OCI-LY3 (cell line): ENCODE data around the gene HOXC5.

Source experiments
- H2AFZ ChIP-seq: fragments of 200-600, 300-600 bp; shearing (Covaris generic); 2 replicates; pipeline ENCODE4 v1.6.0; 2014; ENCODE audit warnings: antibody characterized with exemption, low read depth, low read length
- H3K27ac ChIP-seq: fragments of 200-600, 300-600 bp; sonication (generic); 2 replicates; pipeline ENCODE4 v1.5.1; 2014; ENCODE audit warnings: mild to moderate bottlenecking, low read length, moderate library complexity, mixed read lengths
- H3K27me3 ChIP-seq: fragments of 200-600, 300-600 bp; sonication (generic); 2 replicates; pipeline ENCODE4 v1.6.1; 2014; ENCODE audit warnings: low read depth, low read length, mixed read lengths
- H3K36me3 ChIP-seq: fragments of 200-600, 300-600 bp; sonication (generic); replicated peaks from 2 replicates; pipeline ENCODE3; 2014; ENCODE audit warnings: low read depth, low read length, mixed read lengths
- H3K4me1 ChIP-seq: fragments of 300-600, 200-600 bp; sonication (generic); 2 replicates; pipeline ENCODE4 v1.6.1; 2014; ENCODE audit warnings: low read length, mixed read lengths
- H3K4me2 ChIP-seq: fragments of 200-600, 300-600 bp; sonication (generic); 2 replicates; pipeline ENCODE4 v1.6.1; 2014; ENCODE audit warnings: low read length, mixed read lengths
- H3K4me3 ChIP-seq: fragments of 300-600, 200-600 bp; sonication (generic); 2 replicates; pipeline ENCODE4 v1.5.1; 2014; ENCODE audit warnings: antibody characterized with exemption, mild to moderate bottlenecking, low read length, moderate library complexity
- H3K79me2 ChIP-seq: fragments of 300-600, 200-600 bp; shearing (Covaris generic); 2 replicates; pipeline ENCODE4 v1.6.1; 2014; ENCODE audit warnings: mild to moderate bottlenecking, low read length, mixed read lengths
- H3K9ac ChIP-seq: fragments of 300-600, 200-600 bp; shearing (Covaris generic); 2 replicates; pipeline ENCODE4 v1.6.0; 2014; ENCODE audit warnings: mild to moderate bottlenecking, low read length, moderate library complexity
- H3K9me3 ChIP-seq: fragments of 200-600, 300-600 bp; shearing (Covaris generic); 2 replicates; pipeline ENCODE4 v1.6.1; 2014; ENCODE audit warnings: low read length, mixed read lengths; ENCODE audit not compliant: insufficient read depth
- H4K20me1 ChIP-seq: fragments of 200-600, 300-600 bp; sonication (generic); 2 replicates; pipeline ENCODE4 v1.6.1; 2016; ENCODE audit warnings: low read length, mixed read lengths; ENCODE audit not compliant: insufficient read depth
- CTCF ChIP-seq: fragments of 200-600, 300-600 bp; sonication (generic); IDR thresholded peaks from 2 replicates; pipeline ENCODE4 v1.5.1; 2014; ENCODE audit warnings: antibody characterized with exemption, low read length, low read depth
- EZH2phosphoT487 ChIP-seq: fragments of 200-600 bp; shearing (Covaris generic); IDR thresholded peaks from 2 replicates; pipeline ENCODE4 v1.6.1; 2018; ENCODE audit warnings: antibody characterized with exemption, mixed run types, low read depth

HOXC5 gene

DNA sequence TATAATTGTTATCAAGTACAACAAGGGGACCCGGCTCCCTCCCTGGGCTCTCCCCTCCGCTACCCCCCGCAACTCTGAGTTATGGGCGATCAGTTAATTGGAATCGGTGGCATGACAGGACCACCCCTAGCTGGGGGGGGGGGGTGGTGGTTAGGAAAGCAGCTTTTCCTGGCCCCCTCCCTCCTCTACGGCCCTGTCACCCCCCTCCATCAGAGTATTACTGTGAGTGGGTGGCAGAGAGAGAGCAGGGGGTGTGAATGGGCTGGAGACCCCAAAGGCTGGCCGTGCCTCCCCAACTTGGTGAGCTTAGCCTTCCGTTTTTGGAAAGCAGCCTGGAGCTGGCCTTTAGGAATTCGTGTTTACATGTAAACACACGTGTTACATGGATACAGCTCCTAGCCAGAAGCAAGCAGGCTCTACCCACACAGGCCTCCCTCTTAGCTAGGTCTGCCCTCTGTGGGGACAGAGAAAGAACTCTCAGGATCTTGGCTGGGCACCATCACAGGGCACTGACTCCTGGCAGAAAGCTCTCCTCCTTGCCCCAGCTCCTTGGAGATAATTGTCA is 19.7 kb downstream of the HOXC5 start:
- Histone ChIP-seq H3K4me3 (peak overlapping the region; percentile 92), H3K27ac (peak overlapping the region; percentile 89), H2AFZ (no peak overlapping the region; the same call in 1 of the 2 replicates), H3K27me3 (no peaks in the 10 kb centered on the region), H3K79me2 (peaks cover 21% of the 10 kb centered on the region), H3K4me2 (peak overlapping the region; percentile 71), H3K36me3 (peaks cover 11% of the 10 kb centered on the region), H3K9ac (peak overlapping the region; percentile 100), H4K20me1 (no peaks in the 10 kb centered on the region), H3K9me3 (no peaks in the 10 kb centered on the region), H3K4me1 (peaks cover 26% of the 10 kb centered on the region)
- TF ChIP-seq CTCF (no peak), EZH2phosphoT487 (no peak)

DNA sequence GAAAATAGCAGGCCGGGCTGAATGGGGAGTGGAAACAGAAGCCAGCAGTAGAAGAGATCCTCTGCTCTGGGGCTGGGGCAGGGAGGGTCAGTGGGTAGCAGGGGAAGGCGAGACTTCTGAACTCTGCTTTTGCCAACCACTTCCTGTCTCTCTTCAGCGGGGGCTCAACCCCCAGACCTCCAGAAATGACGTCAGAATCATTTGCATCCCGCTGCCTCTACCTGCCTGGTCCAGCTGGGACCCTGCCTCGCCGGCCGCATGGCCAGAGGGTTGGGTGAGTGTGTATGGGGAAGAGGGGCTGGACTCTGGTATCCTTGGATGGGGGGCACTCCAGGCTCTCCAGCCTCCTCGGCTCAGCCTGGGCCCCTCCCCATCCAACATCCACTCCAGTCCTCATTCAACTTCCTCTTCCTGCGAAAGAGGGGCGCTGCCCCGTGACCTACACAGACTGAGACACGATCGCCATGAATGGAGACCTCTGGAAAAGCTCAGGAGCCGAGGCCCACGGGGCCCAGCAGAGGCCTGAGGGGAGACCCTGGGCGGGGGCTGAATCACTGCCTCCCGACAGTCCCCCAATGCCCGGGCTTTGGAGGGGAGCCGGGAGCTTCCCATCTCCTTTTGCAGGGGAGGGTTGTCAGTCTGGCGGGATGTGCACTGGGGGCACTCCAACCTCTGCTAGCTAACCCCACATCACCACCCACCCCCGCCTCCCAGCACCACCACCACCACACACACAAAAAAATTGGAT is 20.3 kb downstream of the HOXC5 start:
- H3K9me3 ChIP-seq: no peaks in the 10 kb centered on the region
- peak overlapping the region; percentile 92 for H3K4me3 ChIP-seq
- no peaks in the 10 kb centered on the region for H4K20me1 ChIP-seq
- no peak for TF ChIP-seq EZH2phosphoT487
- no peak for TF ChIP-seq CTCF
- H3K4me1 ChIP-seq: peaks cover 26% of the 10 kb centered on the region
- H3K27me3 ChIP-seq: no peaks in the 10 kb centered on the region
- peak overlapping the region; percentile 71 for H3K4me2 ChIP-seq
- H3K27ac ChIP-seq: peak overlapping the region; percentile 89
- H3K79me2 ChIP-seq: peaks cover 21% of the 10 kb centered on the region
- peaks cover 16% of the 10 kb centered on the region for H3K36me3 ChIP-seq
- peak overlapping the region; percentile 100 for H3K9ac ChIP-seq
- H2AFZ ChIP-seq: peak overlapping the region; percentile 49; the same call in 1 of the 2 replicates

DNA sequence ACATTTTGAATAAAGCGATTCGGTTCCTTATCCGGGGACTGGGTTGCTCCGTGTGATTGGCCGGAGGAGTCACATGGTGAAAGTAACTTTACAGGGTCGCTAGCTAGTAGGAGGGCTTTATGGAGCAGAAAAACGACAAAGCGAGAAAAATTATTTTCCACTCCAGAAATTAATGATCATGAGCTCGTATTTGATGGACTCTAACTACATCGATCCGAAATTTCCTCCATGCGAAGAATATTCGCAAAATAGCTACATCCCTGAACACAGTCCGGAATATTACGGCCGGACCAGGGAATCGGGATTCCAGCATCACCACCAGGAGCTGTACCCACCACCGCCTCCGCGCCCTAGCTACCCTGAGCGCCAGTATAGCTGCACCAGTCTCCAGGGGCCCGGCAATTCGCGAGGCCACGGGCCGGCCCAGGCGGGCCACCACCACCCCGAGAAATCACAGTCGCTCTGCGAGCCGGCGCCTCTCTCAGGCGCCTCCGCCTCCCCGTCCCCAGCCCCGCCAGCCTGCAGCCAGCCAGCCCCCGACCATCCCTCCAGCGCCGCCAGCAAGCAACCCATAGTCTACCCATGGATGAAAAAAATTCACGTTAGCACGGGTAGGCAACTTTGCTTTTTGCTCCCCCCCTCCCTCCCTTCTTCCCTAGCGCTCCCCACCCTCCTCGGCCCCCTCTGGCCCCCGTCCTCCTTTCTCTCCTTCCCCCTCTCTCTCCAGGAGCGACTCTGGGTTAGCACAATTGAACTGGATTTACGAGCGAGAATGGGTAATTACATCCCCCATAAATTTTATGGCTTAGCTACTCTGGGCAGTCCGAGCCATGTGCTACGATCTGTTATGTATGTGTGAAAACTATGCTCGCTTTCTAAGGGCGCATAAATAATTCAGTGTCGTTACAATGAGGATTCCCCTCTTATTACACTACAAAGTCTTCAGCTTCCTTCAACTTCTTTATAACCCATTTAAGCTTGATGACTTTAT is 21.2 kb downstream of the HOXC5 start, which contains the start of gene HOXC4:
HOXC4 (plus strand) TSS at position 85 of the 991 bp plus-strand sequence; CDS start at position 173, 88 bp downstream.
- peak within 1 kb of the TSS; percentile 71 for H3K4me2 ChIP-seq
- H3K27me3 ChIP-seq: no peaks in the 10 kb centered on the region
- peak within 1 kb of the TSS; percentile 92 for H3K4me3 ChIP-seq
- peak within 1 kb of the TSS; percentile 49; the same call in 1 of the 2 replicates for H2AFZ ChIP-seq
- H3K9me3 ChIP-seq: no peaks in the 10 kb centered on the region
- no peaks in the 10 kb centered on the region for H4K20me1 ChIP-seq
- H3K9ac ChIP-seq: peak within 1 kb of the TSS; percentile 100
- H3K4me1 ChIP-seq: peaks cover 26% of the 10 kb centered on the region
- peaks cover 21% of the 10 kb centered on the region for H3K79me2 ChIP-seq
- peak within 1 kb of the TSS; percentile 89 for H3K27ac ChIP-seq
- TF ChIP-seq CTCF (no peak), EZH2phosphoT487 (no peak)
- peaks cover 16% of the 10 kb centered on the region for H3K36me3 ChIP-seq
